Mesothelial cell of epicardium (in vitro differentiated cells): ENCODE measurements around the gene FCRL2. TPM values are rescaled to one million over a fixed set of nuclear protein-coding genes. Genes with fewer than 3 reads are reported as not detected.

ENCODE experiments used
- DNase-seq, 2 experiments: peaks; one replicate each; pipeline ENCODE4 v3.0.0; 2021; ENCODE audit warnings: low spot score in 2 of 2; ENCODE audit not compliant: unreplicated experiment in 2 of 2
- H3K27ac Mint-ChIP-seq: 2 replicates; pipeline ENCODE4 v1.8.0; 2021; ENCODE audit warnings: mixed read lengths
- H3K27me3 Mint-ChIP-seq: 2 replicates; pipeline ENCODE4 v1.8.0; 2021; ENCODE audit warnings: low read depth, mixed read lengths
- H3K36me3 Mint-ChIP-seq: 2 replicates; pipeline ENCODE4 v1.8.0; 2021; ENCODE audit warnings: mixed read lengths
- H3K4me1 Mint-ChIP-seq: 2 replicates; pipeline ENCODE4 v1.8.0; 2021; ENCODE audit warnings: mixed read lengths
- H3K4me3 Mint-ChIP-seq: 2 replicates; pipeline ENCODE4 v1.8.0; 2021; ENCODE audit warnings: mild to moderate bottlenecking, moderate library complexity, mixed read lengths
- H3K9me3 Mint-ChIP-seq: 2 replicates; pipeline ENCODE4 v1.8.0; 2021; ENCODE audit warnings: mixed read lengths
- CTCF ChIP-seq: fragments of 200-600 bp; sonication (generic); IDR thresholded peaks from one replicate; pipeline ENCODE4 v1.5.0; 2021; ENCODE audit warnings: antibody characterized with exemption; ENCODE audit not compliant: unreplicated experiment
- total RNA-seq: library from RNA; stranded (reverse); gene quantifications from 3 replicates; pipeline ENCODE4 v1.2.1, GENCODE V29; 2021

FCRL2 gene
- total RNA-seq, 1 donor from 2014 or later, result not detected

- Mint-ChIP-seq H3K27me3 (peaks cover 7% of the 10 kb centered on the region), H3K36me3 (no peaks in the 10 kb centered on the region), H3K4me3 (no peak overlapping the region), H3K9me3 (peaks cover 3% of the 10 kb centered on the region), H3K27ac (no peak overlapping the region), H3K4me1 (no peaks in the 10 kb centered on the region)
- TF ChIP-seq CTCF, result no peak
- no peak for DNase-seq
These were observed 7.9 kb upstream of the FCRL2 start for GRCh38 chr1:157784801-157785200.

GRCh38 chr1:157782931-157783330 is 6.0 kb upstream of the FCRL2 start:
- TF ChIP-seq CTCF, result no peak
- DNase-seq, result no peak
- Mint-ChIP-seq H3K36me3 (no peaks in the 10 kb centered on the region), H3K27me3 (peaks cover 7% of the 10 kb centered on the region), H3K4me1 (no peaks in the 10 kb centered on the region), H3K9me3 (peaks cover 2% of the 10 kb centered on the region), H3K4me3 (no peak overlapping the region), H3K27ac (no peak overlapping the region)

- Mint-ChIP-seq H3K27ac (no peak overlapping the region), H3K9me3 (no peaks in the 10 kb centered on the region), H3K27me3 (peaks cover 8% of the 10 kb centered on the region), H3K4me3 (no peak overlapping the region), H3K36me3 (no peaks in the 10 kb centered on the region), H3K4me1 (no peaks in the 10 kb centered on the region)
- TF ChIP-seq CTCF, result no peak
- DNase-seq, result no peak
These were observed 4.1 kb upstream of the FCRL2 start for GRCh38 chr1:157781048-157781447.

GRCh38 chr1:157775101-157775870 is 1.6 kb downstream of the FCRL2 start:
- no peak for DNase-seq
- no peaks in the 10 kb centered on the region for H3K9me3 Mint-ChIP-seq
- H3K27ac Mint-ChIP-seq, result no peak overlapping the region
- no peak for TF ChIP-seq CTCF
- H3K36me3 Mint-ChIP-seq, result no peaks in the 10 kb centered on the region
- H3K27me3 Mint-ChIP-seq, result peaks cover 31% of the 10 kb centered on the region
- H3K4me1 Mint-ChIP-seq, result no peaks in the 10 kb centered on the region
- H3K4me3 Mint-ChIP-seq, result no peak overlapping the region

GRCh38 chr1:157774412-157774811 is 2.5 kb downstream of the FCRL2 start:
- Mint-ChIP-seq H3K4me1 (no peaks in the 10 kb centered on the region), H3K27ac (no peak overlapping the region), H3K36me3 (no peaks in the 10 kb centered on the region), H3K4me3 (no peak overlapping the region), H3K27me3 (peaks cover 31% of the 10 kb centered on the region), H3K9me3 (no peaks in the 10 kb centered on the region)
- no peak for DNase-seq
- TF ChIP-seq CTCF, result no peak
